BJ (cell line): ENCODE measurements around the gene TPT1. TPM values are rescaled to one million over a fixed set of nuclear protein-coding genes. Genes with fewer than 3 reads are reported as not detected.

Source experiments
- CTCF ChIA-PET: fragments of 350-600 bp; formaldehyde crosslinking; extraction: SDS; loops from one replicate; lab custom pipeline; 2021; ENCODE audit warnings: antibody characterized with exemption, inconsistent platforms; lab: Yijun Ruan, JAX
- POLR2A ChIA-PET: fragments of 300-600 bp; sonication (Branson Sonifier 250); formaldehyde crosslinking; extraction: SDS; loops from one replicate; lab custom pipeline; 2021; ENCODE audit warnings: antibody characterized with exemption; lab: Charles Lee
- DNase-seq: peaks from one replicate; pipeline ENCODE4 v3.0.0-alpha.2; 2011; ENCODE audit warnings: low read depth
- H3K27me3 ChIP-seq: 2 replicates; pipeline ENCODE4 v1.6.0; 2011; ENCODE audit warnings: low read length; ENCODE audit not compliant: control insufficient read depth, insufficient read depth
- H3K36me3 ChIP-seq: 2 replicates; pipeline ENCODE4 v1.5.1; 2011; ENCODE audit warnings: low read length; ENCODE audit not compliant: control insufficient read depth, insufficient read depth
- H3K4me3 ChIP-seq: 2 replicates; pipeline ENCODE4 v1.5.1; 2011; ENCODE audit warnings: low read depth, mild to moderate bottlenecking, control low read depth, low read length
- polyA plus RNA-seq: library from polyadenylated mRNA; depleted of rRNA; stranded (reverse); fragments of >200 nt; gene quantifications from 2 replicates; pipeline ENCODE4 v1.2.3, GENCODE V29; 2011
- TF ChIP-seq, protein P1 (sequence below): IDR thresholded peaks from 2 replicates; pipeline ENCODE4 v1.5.1; 2011; ENCODE audit warnings: low read depth, mild to moderate bottlenecking, control low read depth, inconsistent platforms, low read length, moderate library complexity; ENCODE audit not compliant: insufficient read depth

Gene TPT1
- polyA plus RNA-seq, 1 experiment = 2,445 TPM

DNA sequence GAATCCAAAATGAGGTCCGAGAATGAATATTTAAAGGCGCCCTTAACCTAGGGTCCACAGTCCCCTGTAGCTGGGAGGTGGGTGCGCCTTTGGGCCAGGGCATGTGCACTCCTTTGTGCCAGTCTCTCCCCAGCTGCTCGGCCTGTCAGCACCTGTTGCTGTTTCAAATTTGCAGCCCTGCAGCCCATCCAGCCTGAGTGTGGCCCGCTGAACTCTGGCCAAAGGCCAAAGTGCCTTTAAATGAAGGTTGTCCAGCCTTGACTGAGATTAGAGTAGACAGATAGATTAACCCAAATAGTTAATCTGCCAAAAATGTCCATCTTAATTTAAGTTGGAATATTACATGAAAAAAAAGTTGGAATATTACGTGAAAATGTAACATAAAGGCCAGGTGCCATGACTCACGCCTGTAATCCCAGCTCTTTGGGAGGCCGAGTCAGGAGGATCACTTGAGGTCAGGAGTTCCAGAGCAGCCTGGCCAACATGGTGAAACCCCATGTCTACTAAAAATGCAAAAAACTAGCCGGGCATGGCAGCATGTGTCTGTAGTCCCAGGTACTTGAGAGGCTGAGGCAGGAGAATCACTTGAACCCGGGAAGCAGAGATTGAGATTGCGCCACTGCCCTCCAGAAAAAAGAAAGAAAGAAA is 25.3 kb downstream of the TPT1 start:
- TF ChIP-seq, protein P1, sequence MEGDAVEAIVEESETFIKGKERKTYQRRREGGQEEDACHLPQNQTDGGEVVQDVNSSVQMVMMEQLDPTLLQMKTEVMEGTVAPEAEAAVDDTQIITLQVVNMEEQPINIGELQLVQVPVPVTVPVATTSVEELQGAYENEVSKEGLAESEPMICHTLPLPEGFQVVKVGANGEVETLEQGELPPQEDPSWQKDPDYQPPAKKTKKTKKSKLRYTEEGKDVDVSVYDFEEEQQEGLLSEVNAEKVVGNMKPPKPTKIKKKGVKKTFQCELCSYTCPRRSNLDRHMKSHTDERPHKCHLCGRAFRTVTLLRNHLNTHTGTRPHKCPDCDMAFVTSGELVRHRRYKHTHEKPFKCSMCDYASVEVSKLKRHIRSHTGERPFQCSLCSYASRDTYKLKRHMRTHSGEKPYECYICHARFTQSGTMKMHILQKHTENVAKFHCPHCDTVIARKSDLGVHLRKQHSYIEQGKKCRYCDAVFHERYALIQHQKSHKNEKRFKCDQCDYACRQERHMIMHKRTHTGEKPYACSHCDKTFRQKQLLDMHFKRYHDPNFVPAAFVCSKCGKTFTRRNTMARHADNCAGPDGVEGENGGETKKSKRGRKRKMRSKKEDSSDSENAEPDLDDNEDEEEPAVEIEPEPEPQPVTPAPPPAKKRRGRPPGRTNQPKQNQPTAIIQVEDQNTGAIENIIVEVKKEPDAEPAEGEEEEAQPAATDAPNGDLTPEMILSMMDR = no peak
- no peaks in the 10 kb centered on the region for H3K27me3 ChIP-seq
- POLR2A ChIA-PET = no interaction called here
- H3K36me3 ChIP-seq = no peaks in the 10 kb centered on the region
- H3K4me3 ChIP-seq = no peak overlapping the region
- CTCF ChIA-PET = interaction anchor here (1.0 to 1.6 kb wide), 2 partner anchors 10 to 268 kb away, joined by 3 to 8 read pairs; no protein-coding TSS in a partner anchor
- no peak for DNase-seq

DNA sequence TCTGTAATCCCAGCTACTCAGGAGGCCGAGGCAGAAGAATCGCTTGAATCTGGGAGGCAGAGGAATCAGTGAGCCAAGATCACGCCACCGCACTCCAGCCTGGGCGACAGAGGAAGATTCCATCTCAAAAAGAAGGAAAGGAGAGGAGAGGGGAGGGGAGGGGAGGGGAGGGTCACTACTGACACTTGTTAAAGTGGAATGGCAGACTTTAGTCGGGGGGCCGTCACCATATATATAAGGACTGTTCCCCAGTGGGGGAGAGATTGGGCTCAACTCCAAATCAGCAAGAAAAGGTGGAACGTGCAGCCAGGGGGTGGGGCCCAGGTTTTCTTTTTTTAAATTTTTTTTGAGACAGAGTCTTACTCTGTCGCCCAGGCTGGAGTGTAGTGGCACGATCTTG is 26.2 kb downstream of the TPT1 start:
- DNase-seq = no peak
- CTCF ChIA-PET = no interaction called here
- no peaks in the 10 kb centered on the region for H3K27me3 ChIP-seq
- H3K4me3 ChIP-seq = no peak overlapping the region
- H3K36me3 ChIP-seq = no peaks in the 10 kb centered on the region
- TF ChIP-seq, protein P1 = no peak
- POLR2A ChIA-PET = interaction anchor here (0.7 kb wide), 1 partner anchor 11 kb away, joined by 5 read pairs; no protein-coding TSS in a partner anchor

DNA sequence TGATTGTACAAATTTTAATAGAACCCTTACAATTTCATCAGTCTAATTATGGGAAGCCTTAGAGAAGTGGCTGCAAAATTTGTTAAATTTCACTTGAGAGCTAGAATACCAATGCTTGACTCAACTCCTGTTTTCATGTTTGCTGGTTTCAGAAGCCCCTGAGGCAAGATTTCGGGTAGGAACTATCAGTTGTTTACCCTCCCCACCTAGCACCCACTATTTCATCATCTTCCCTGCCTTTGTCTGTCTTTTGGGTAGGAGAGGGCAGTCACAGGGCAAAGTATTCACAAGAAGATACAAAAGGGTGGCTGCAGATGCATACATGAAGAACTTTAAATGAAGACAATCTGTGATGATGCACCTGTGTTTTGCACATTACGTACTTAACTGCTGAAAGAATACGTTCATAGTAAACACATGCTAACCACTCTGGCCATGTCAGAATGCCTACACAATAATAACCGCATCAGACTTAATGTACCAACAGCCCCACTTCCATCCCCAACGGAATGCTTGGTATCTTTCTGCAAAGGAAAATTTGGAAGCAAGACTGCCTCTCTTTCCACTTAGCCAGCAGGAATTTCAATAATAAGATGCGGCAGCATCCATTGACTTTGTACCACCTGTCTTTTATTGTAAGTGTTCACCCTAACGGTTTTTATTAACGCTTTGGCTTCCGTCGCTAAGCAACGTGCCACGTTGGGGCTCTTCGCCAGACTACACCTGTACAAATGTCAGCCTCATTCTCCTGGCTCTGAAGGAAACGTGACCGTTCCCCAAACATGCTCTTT is 30.4 kb downstream of the TPT1 start:
- TF ChIP-seq, protein P1 = no peak
- ChIA-PET POLR2A (no interaction called here), CTCF (interaction anchor here (0.8 to 4.8 kb wide), 11 partner anchors 10 to 337 kb away, joined by 3 to 61 read pairs (median 4); no protein-coding TSS in a partner anchor)
- Histone ChIP-seq H3K27me3 (no peaks in the 10 kb centered on the region; the same call in 1 of the 2 replicates), H3K4me3 (no peak overlapping the region; the same call in 1 of the 2 replicates), H3K36me3 (no peaks in the 10 kb centered on the region)
- DNase-seq = no peak

DNA sequence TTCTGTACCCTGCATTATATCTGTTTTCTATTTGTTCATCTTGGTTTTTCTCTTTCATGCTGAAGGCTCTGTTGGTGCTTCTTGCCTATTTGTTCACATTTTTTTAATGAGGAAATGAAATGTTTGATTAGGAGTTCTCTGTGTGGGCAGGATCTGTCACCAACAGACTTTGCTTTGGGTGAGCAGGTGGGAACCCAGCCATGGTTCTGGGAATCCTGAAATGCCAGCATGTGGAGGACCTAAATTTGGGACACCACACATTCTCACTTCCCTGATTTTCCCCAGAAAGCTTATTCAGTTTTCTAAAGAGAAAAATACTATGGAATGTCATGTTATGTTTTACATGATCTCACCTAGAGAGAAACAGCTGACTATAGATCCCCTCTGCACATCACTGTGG is 34.0 kb downstream of the TPT1 start:
- Histone ChIP-seq H3K4me3 (no peak overlapping the region), H3K36me3 (no peaks in the 10 kb centered on the region), H3K27me3 (no peaks in the 10 kb centered on the region; the same call in 1 of the 2 replicates)
- CTCF ChIA-PET = interaction anchor here (1.2 to 4.8 kb wide), 4 partner anchors 14 to 259 kb away, joined by 3 to 61 read pairs (median 12); no protein-coding TSS in a partner anchor
- no peak for DNase-seq
- POLR2A ChIA-PET = no interaction called here
- TF ChIP-seq, protein P1 = no peak

DNA sequence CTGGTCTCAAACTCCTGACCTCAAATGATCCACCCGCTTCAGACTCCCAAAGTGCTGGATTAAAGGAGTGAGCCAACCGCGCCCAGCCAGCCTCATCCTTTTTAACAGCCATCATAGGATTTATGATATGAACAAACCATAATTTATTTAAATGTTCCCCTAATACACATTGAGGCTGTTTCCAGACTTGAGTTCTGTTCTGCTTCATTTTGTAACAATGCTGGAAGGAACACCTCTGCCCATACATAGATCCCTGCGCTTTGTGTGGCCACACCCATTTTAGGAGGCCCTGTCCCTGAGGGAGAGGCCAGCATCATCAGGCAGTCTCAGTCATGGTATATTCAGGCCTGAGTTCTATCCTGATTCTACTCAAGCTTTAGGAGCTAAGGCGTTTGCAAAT is 35.9 kb downstream of the TPT1 start:
- CTCF ChIA-PET = interaction anchor here (1.5 to 1.7 kb wide), 2 partner anchors 11 to 24 kb away, joined by 3 to 4 read pairs; no protein-coding TSS in a partner anchor

More for the DNA sequence above, 35.9 kb downstream of the TPT1 start:
- TF ChIP-seq, protein P1 = no peak
- Histone ChIP-seq H3K36me3 (no peaks in the 10 kb centered on the region), H3K27me3 (no peaks in the 10 kb centered on the region; the same call in 1 of the 2 replicates), H3K4me3 (no peak overlapping the region)
- POLR2A ChIA-PET = no interaction called here
- DNase-seq = no peak
